Mucosa of stomach (tissue), 1 donor: ENCODE data around the gene IGF1.
"Not testable (repeated sequence)": the region's sequence is repeated elsewhere in the genome, so short reads cannot be mapped to it uniquely, and the experiment has no call there.

Experiments
- H3K27me3 ChIP-seq: one replicate; pipeline ENCODE4 v1.7.0; 2013; ENCODE audit warnings: mild to moderate bottlenecking, low read length; ENCODE audit not compliant: control insufficient read depth, insufficient read depth
- H3K36me3 ChIP-seq: one replicate; pipeline ENCODE4 v1.7.0; 2013; ENCODE audit warnings: low read length; ENCODE audit not compliant: control insufficient read depth, insufficient read depth
- H3K4me1 ChIP-seq: one replicate; pipeline ENCODE4 v1.7.0; 2013; ENCODE audit warnings: mild to moderate bottlenecking, low read length; ENCODE audit not compliant: control insufficient read depth, insufficient read depth
- H3K4me3 ChIP-seq: one replicate; pipeline ENCODE4 v1.7.0; 2013; ENCODE audit warnings: low read length
- H3K9ac ChIP-seq: one replicate; pipeline ENCODE4 v1.7.0; 2013; ENCODE audit warnings: mild to moderate bottlenecking, low read length, moderate library complexity
- H3K9me3 ChIP-seq: one replicate; pipeline ENCODE4 v1.7.0; 2013; ENCODE audit warnings: mild to moderate bottlenecking, low read length, moderate library complexity; ENCODE audit not compliant: control insufficient read depth
- donor health status: Pancreatic carcinoma.

Gene IGF1

GRCh38 chr12:102454330-102454729 is 26.0 kb downstream of the IGF1 start:
- Histone ChIP-seq H3K4me1 (no peaks in the 10 kb centered on the region), H3K4me3 (no peak overlapping the region), H3K9me3 (no peaks in the 10 kb centered on the region), H3K27me3 (no peaks in the 10 kb centered on the region), H3K36me3 (no peaks in the 10 kb centered on the region), H3K9ac (no peak overlapping the region)

GRCh38 chr12:102452605-102453004 is 27.8 kb downstream of the IGF1 start:
- H3K36me3 ChIP-seq: no peaks in the 10 kb centered on the region
- no peak overlapping the region for H3K4me3 ChIP-seq
- no peak overlapping the region for H3K9ac ChIP-seq
- no peaks in the 10 kb centered on the region for H3K4me1 ChIP-seq
- H3K27me3 ChIP-seq: no peaks in the 10 kb centered on the region
- H3K9me3 ChIP-seq: no peaks in the 10 kb centered on the region

- H3K4me1 ChIP-seq, H3K9ac ChIP-seq, H3K9me3 ChIP-seq, H3K4me3 ChIP-seq, H3K27me3 ChIP-seq, H3K36me3 ChIP-seq: not testable (repeated sequence)
Measured at GRCh38 chr12:102449018-102449417, 31.3 kb downstream of the IGF1 start.

- H3K4me1 ChIP-seq, H3K9me3 ChIP-seq, H3K27me3 ChIP-seq, H3K36me3 ChIP-seq, H3K4me3 ChIP-seq, H3K9ac ChIP-seq: not testable (repeated sequence)
Measured at GRCh38 chr12:102447426-102447825, 32.9 kb downstream of the IGF1 start.

- Histone ChIP-seq H3K9me3 (no peaks in the 10 kb centered on the region), H3K4me3 (no peak overlapping the region), H3K27me3 (no peaks in the 10 kb centered on the region), H3K36me3 (no peaks in the 10 kb centered on the region), H3K9ac (no peak overlapping the region), H3K4me1 (no peaks in the 10 kb centered on the region)
Measured at GRCh38 chr12:102444707-102445106, 35.7 kb downstream of the IGF1 start.

GRCh38 chr12:102444093-102444492 is 36.3 kb downstream of the IGF1 start:
- Histone ChIP-seq H3K4me3 (no peak overlapping the region), H3K9ac (no peak overlapping the region), H3K27me3 (no peaks in the 10 kb centered on the region), H3K4me1 (no peaks in the 10 kb centered on the region), H3K36me3 (no peaks in the 10 kb centered on the region), H3K9me3 (no peaks in the 10 kb centered on the region)

GRCh38 chr12:102441077-102441596 is 39.2 kb downstream of the IGF1 start:
- H3K27me3 ChIP-seq: no peaks in the 10 kb centered on the region

GRCh38 chr12:102439426-102440405 is 40.6 kb downstream of the IGF1 start:
- H3K9ac ChIP-seq: no peak overlapping the region
- no peaks in the 10 kb centered on the region for H3K9me3 ChIP-seq
- H3K36me3 ChIP-seq: no peaks in the 10 kb centered on the region

More at GRCh38 chr12:102441077-102441596, 39.2 kb downstream of the IGF1 start:
- no peak overlapping the region for H3K9ac ChIP-seq
- no peaks in the 10 kb centered on the region for H3K4me1 ChIP-seq
- H3K4me3 ChIP-seq: no peak overlapping the region
- H3K9me3 ChIP-seq: no peaks in the 10 kb centered on the region
- no peaks in the 10 kb centered on the region for H3K36me3 ChIP-seq

GRCh38 chr12:102438827-102439210 is 41.5 kb downstream of the IGF1 start:
- no peaks in the 10 kb centered on the region for H3K9me3 ChIP-seq
- H3K4me3 ChIP-seq: no peak overlapping the region
- no peaks in the 10 kb centered on the region for H3K27me3 ChIP-seq
- H3K9ac ChIP-seq: no peak overlapping the region
- no peaks in the 10 kb centered on the region for H3K36me3 ChIP-seq
- no peaks in the 10 kb centered on the region for H3K4me1 ChIP-seq

More at GRCh38 chr12:102439426-102440405, 40.6 kb downstream of the IGF1 start:
- no peaks in the 10 kb centered on the region for H3K27me3 ChIP-seq
- no peak overlapping the region for H3K4me3 ChIP-seq
- H3K4me1 ChIP-seq: no peaks in the 10 kb centered on the region

- no peaks in the 10 kb centered on the region for H3K4me1 ChIP-seq
- H3K9ac ChIP-seq: no peak overlapping the region
- no peaks in the 10 kb centered on the region for H3K9me3 ChIP-seq
- no peaks in the 10 kb centered on the region for H3K27me3 ChIP-seq
- no peak overlapping the region for H3K4me3 ChIP-seq
- no peaks in the 10 kb centered on the region for H3K36me3 ChIP-seq
Measured at GRCh38 chr12:102438047-102438826, 42.1 kb downstream of the IGF1 start.

GRCh38 chr12:102437511-102437910 is 42.9 kb downstream of the IGF1 start:
- H3K4me3 ChIP-seq: no peak overlapping the region
- H3K36me3 ChIP-seq: no peaks in the 10 kb centered on the region
- H3K27me3 ChIP-seq: no peaks in the 10 kb centered on the region
- H3K4me1 ChIP-seq: no peaks in the 10 kb centered on the region
- no peaks in the 10 kb centered on the region for H3K9me3 ChIP-seq
- H3K9ac ChIP-seq: no peak overlapping the region

GRCh38 chr12:102436867-102437266 is 43.5 kb downstream of the IGF1 start:
- H3K9me3 ChIP-seq: no peaks in the 10 kb centered on the region
- H3K4me3 ChIP-seq: no peak overlapping the region
- no peaks in the 10 kb centered on the region for H3K27me3 ChIP-seq
- H3K36me3 ChIP-seq: no peaks in the 10 kb centered on the region
- H3K9ac ChIP-seq: no peak overlapping the region
- H3K4me1 ChIP-seq: no peaks in the 10 kb centered on the region
